Fibroblast of gingiva (primary cell): Measurements from ENCODE around the gene LCE1E.

Experiments used
- DNase-seq: peaks from one replicate; pipeline ENCODE4 v3.0.0-alpha.2; 2011; ENCODE audit warnings: low read depth

Gene LCE1E

GRCh38 chr1:152786077-152786476 lies at the start of gene LCE1E:
Gene LCE1E (plus strand): TSS chr1:152786257. CDS start chr1:152787300, 1,043 bp downstream.
- DNase-seq, result no peak

GRCh38 chr1:152737997-152738396 lies 48.1 kb upstream of the LCE1E start:
- DNase-seq, result no peak

DNA sequence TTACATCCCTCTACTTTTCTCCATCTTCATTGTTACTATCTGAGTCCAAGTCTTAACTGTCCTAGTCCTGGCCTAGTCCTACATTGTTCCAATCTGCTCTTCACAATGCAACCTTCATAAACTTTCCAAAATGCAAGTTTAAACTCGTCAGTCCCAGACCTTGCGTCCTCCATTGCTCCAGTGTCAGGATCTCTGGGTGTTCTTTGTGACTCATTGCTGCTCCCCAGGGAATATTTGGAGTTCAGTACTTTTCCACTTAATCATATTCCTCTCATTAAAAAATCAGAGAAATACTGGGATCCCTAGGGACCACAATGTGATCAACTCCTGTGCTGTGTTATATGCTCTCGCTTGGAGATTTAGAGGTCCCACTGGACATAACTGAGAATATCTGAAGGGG lies 46.2 kb upstream of the LCE1E start:
- no peak for DNase-seq

DNA sequence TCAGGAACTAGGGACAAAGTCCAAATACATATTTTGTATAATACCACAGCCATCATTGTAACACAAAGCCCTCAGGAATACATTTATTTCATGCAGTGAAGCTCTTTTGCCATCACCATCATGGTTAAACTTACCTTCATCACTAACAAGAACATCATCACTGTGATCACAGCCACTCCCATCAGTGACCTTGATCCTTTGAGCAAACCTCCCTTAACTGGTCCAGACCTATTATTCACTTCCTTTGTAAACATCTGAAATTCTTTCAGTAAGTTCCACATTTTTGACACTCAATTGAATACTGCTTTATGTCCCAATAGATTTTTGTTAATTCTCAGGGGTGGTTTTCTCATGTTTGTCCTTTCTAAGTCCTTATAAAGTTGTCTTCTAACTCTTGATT lies 44.4 kb upstream of the LCE1E start:
- DNase-seq, result no peak

GRCh38 chr1:152743371-152744145 lies 42.5 kb upstream of the LCE1E start:
- DNase-seq, result no peak

GRCh38 chr1:152745289-152745704 lies 40.8 kb upstream of the LCE1E start:
- DNase-seq, result peak; percentile 12

DNA sequence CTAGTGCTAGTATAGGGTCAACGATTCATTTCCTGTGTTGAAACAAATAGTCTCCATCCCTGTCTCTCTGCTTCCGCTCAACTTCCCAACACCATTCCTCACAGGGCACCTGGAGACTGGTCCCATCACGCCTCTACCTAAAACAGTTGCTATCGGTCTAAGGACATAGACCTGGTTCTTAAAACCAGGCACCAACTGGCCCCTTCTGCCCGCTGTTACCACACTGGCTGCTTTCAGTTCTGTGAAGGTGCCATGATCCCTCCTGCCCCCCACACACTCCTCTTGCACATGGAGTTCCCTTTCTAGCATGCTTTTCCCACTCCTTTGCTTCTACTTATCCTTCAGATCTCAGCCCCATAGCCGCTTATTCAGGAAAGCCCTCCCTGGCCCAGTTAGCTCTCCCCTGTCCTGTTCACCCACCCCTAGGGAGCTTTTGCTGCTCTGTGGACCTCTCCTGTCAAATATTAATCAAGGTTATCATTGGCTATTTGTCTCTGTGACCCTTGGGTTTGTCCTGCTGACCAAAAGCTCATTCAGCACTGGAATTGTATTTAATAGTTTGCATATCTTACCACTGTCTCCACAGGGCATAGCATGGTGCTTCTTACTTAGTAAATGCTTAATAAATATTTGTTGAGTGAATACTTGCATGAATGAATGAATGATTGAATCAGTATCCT lies 40.2 kb upstream of the LCE1E start:
- no peak for DNase-seq

GRCh38 chr1:152747831-152748230 lies 38.2 kb upstream of the LCE1E start:
- no peak for DNase-seq

- peak; percentile 56 for DNase-seq
Observed at GRCh38 chr1:152752225-152752624, 33.8 kb upstream of the LCE1E start.

DNA sequence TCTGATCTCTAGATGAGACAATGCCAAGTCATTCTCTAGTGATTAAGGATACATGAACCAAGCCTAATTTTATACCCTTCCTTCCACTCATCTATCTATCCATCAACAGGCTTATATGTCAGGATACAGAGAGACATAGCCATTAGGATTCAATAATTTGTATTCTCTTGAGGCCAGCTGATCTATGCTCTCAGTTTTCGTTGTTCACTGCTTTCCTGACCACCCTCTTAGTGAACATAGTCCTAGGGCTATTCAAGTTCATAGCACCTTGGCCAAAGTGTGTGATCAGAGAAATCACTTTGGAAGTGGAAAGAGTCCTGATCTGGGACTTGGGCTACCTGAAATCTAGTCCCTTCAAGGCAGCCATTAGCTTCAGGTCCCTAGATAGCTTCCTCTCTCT lies 32.5 kb upstream of the LCE1E start:
- DNase-seq, result no peak

DNA sequence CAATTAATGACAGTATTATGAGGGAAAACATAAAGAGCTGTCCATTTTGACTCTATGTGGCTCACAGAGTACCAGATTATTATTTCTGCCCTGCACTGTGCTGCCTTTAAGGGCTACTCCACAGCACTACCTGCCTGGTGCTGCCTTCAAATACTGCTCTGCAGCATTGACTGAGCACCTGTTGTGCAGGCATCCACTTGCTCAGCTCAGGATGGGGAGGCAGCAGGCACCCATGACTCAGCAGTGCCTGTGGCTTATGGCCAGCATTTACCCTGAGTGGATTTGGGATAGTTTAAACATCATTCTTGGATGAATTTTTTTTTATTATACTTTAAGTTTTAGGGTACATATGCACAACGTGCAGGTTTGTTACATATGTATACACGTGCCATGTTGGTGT lies 29.2 kb upstream of the LCE1E start:
- no peak for DNase-seq

DNA sequence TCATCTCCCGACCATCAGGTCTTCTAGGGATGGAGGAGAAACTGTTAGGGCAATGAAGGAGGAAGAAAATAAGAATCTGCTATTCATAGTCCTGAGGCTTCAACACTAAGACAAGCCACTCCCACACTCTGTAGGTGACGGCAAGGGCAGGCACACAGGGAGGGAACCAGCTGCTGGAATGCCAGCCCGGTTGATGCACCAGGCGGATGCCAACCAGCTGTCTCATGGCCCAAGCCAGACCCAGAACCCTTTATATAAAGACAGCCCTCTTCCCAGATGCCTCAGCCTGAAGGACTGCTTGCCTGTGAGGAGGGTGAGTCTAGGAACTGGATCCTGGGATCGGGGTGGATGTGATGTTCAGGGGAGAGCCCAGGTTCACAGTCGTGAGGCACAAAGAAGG lies 28.3 kb upstream of the LCE1E start, which contains the start of gene KPRP:
TSS of gene KPRP (plus strand) at position 279 of the 400 bp plus-strand sequence. CDS start 1,564 bp downstream, outside the sequence.
- no peak for DNase-seq

- DNase-seq, result no peak
Observed at GRCh38 chr1:152758636-152759035, 27.4 kb upstream of the LCE1E start.

GRCh38 chr1:152759453-152760173 lies 26.4 kb upstream of the LCE1E start:
- no peak for DNase-seq

DNA sequence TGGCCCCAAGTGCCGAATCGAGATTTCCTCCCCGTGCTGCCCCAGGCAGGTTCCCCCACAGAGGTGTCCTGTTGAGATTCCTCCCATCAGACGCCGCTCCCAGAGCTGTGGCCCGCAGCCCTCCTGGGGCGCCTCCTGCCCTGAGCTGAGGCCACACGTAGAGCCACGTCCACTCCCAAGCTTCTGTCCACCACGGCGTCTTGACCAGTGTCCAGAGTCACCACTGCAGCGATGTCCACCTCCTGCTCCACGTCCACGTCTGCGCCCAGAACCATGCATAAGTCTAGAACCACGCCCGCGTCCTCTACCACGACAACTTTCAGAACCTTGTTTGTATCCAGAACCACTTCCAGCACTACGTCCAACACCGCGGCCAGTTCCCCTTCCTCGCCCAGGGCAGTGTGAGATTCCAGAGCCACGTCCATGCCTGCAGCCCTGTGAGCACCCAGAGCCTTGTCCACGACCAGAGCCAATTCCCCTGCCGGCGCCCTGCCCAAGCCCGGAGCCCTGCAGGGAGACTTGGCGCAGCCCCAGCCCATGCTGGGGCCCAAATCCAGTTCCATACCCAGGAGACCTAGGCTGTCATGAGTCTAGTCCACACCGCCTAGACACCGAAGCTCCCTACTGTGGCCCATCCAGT lies 25.4 kb upstream of the LCE1E start:
- no peak for DNase-seq

DNA sequence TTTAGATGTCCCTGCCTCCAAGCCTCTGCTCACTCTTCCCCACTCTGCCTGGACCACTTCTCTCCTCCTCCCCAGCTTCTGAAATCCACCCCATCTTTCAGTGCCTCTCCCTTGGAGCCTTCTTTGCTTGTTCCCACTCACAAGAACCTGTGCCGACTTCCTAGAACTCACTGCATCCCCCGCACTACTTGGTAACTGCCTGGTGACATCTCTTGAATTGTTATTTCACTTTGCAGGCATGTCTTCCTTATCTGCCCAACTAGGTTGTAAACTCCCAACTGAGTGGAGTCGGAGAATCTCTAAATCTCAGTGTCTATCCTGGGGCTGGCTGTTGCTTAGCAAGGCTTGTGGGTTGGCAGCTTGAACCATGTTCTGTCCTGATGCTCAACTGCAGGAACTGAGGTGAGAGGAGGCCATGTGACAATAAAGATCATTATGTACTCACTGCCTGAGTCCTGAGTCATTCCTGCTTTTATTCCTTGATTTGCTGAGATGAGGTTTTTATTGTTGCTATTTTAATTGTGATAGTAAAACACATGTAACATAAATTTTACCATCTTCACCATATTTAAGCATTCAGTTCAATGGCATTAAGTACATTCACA lies 24.3 kb upstream of the LCE1E start:
- DNase-seq, result no peak

GRCh38 chr1:152768847-152769533 lies 17.1 kb upstream of the LCE1E start:
- peak; percentile 68 for DNase-seq

GRCh38 chr1:152770411-152770810 lies 15.6 kb upstream of the LCE1E start:
- no peak for DNase-seq

GRCh38 chr1:152774875-152775274 lies 11.2 kb upstream of the LCE1E start, which contains the start of gene LCE1F:
Gene LCE1F (plus strand): TSS chr1:152775140. CDS start chr1:152776372, 1,232 bp downstream.
- no peak for DNase-seq

GRCh38 chr1:152776361-152776760 lies 9.7 kb upstream of the LCE1E start:
- no peak for DNase-seq

- DNase-seq, result no peak
Observed at GRCh38 chr1:152777510-152778137, 8.4 kb upstream of the LCE1E start.
